HEK293 (cell line): ENCODE results near the gene APOL1.

Experiments used
- CTCF ChIA-PET: fragments of 350-600 bp; formaldehyde crosslinking; extraction: SDS; loops from one replicate; lab custom pipeline; 2021; ENCODE audit warnings: antibody characterized with exemption; lab: Yijun Ruan, JAX
- POLR2A ChIA-PET: fragments of 300-600 bp; formaldehyde crosslinking; extraction: SDS; loops from one replicate; lab custom pipeline; 2020; ENCODE audit warnings: antibody characterized with exemption, inconsistent platforms; lab: Yijun Ruan, JAX
- H3K27ac ChIP-seq: fragments of 200-500 bp; sonication (Bioruptor generic); 2 replicates; pipeline ENCODE4 v1.5.1; 2014; ENCODE audit warnings: low read depth, low read length, control low read depth, inconsistent platforms; ENCODE audit errors: extremely low read depth
- H3K36me3 ChIP-seq, 2 experiments: fragments of 200-500 bp in 1 of 2; sonication (Bioruptor generic) in 1 of 2; 1 replicate in 1 of 2; 2 replicates in 1 of 2; pipeline ENCODE4 v1.5.1; 2014 to 2017; ENCODE audit warnings: inconsistent platforms in 2 of 2, low read length in 2 of 2; ENCODE audit not compliant: control insufficient read depth in 2 of 2, insufficient read depth in 1 of 2
- H3K4me1 ChIP-seq: fragments of 200-500 bp; sonication (Bioruptor generic); 2 replicates; pipeline ENCODE4 v1.5.1; 2014; ENCODE audit warnings: mild to moderate bottlenecking, low read length, inconsistent platforms; ENCODE audit not compliant: control insufficient read depth, insufficient read depth
- H3K4me3 ChIP-seq: 2 replicates; pipeline ENCODE4 v1.5.1; 2011; ENCODE audit warnings: low read depth, mild to moderate bottlenecking, control low read depth, low read length, moderate library complexity
- H3K9me3 ChIP-seq: fragments of 200-500 bp; sonication (Bioruptor generic); 2 replicates; pipeline ENCODE4 v1.5.1; 2014; ENCODE audit warnings: low read depth, low read length, inconsistent platforms; ENCODE audit not compliant: control insufficient read depth, insufficient read depth
- GLIS1 ChIP-seq: fragments of 450-650 bp; formaldehyde crosslinking; IDR thresholded peaks from 2 replicates; pipeline ENCODE4 v1.5.1; 2016; ENCODE audit warnings: missing biosample characterization, missing genetic modification characterization
- INSM2 ChIP-seq: fragments of 450-650 bp; formaldehyde crosslinking; IDR thresholded peaks from 2 replicates; pipeline ENCODE4 v1.5.1; 2016; ENCODE audit warnings: missing biosample characterization, missing genetic modification characterization
- KLF1 ChIP-seq: fragments of 450-650 bp; formaldehyde crosslinking; IDR thresholded peaks from 2 replicates; pipeline ENCODE4 v1.5.1; 2016; ENCODE audit warnings: missing biosample characterization, missing genetic modification characterization
- KLF7 ChIP-seq: fragments of 450-650 bp; formaldehyde crosslinking; IDR thresholded peaks from 2 replicates; pipeline ENCODE4 v1.5.1; 2016; ENCODE audit warnings: missing biosample characterization, missing genetic modification characterization, borderline replicate concordance
- KLF8 ChIP-seq: fragments of 450-650 bp; formaldehyde crosslinking; IDR thresholded peaks from 2 replicates; pipeline ENCODE4 v1.5.1; 2016; ENCODE audit warnings: missing biosample characterization, missing genetic modification characterization
- PATZ1 ChIP-seq: fragments of 450-650 bp; formaldehyde crosslinking; IDR thresholded peaks from 2 replicates; pipeline ENCODE4 v1.5.1; 2016; ENCODE audit warnings: missing biosample characterization, missing genetic modification characterization
- ZBTB6 ChIP-seq: fragments of 450-650 bp; formaldehyde crosslinking; IDR thresholded peaks from 2 replicates; pipeline ENCODE4 v1.5.1; 2017; ENCODE audit warnings: missing biosample characterization, missing genetic modification characterization
- ZIC2 ChIP-seq: fragments of 450-650 bp; formaldehyde crosslinking; IDR thresholded peaks from 2 replicates; pipeline ENCODE4 v1.5.1; 2016; ENCODE audit warnings: missing biosample characterization, missing genetic modification characterization
- ZNF18 ChIP-seq: fragments of 450-650 bp; formaldehyde crosslinking; IDR thresholded peaks from 2 replicates; pipeline ENCODE4 v1.5.1; 2016; ENCODE audit warnings: missing biosample characterization, missing genetic modification characterization
- ZNF311 ChIP-seq: fragments of 450-650 bp; formaldehyde crosslinking; IDR thresholded peaks from 2 replicates; pipeline ENCODE4 v1.5.1; 2017; ENCODE audit warnings: missing biosample characterization, missing genetic modification characterization, borderline replicate concordance
- ZNF37A ChIP-seq: fragments of 450-650 bp; IDR thresholded peaks from 2 replicates; pipeline ENCODE4 v1.5.1; 2018; ENCODE audit warnings: missing biosample characterization, missing genetic modification characterization
- ZNF571 ChIP-seq: fragments of 450-650 bp; formaldehyde crosslinking; IDR thresholded peaks from 2 replicates; pipeline ENCODE4 v1.5.0; 2017; ENCODE audit warnings: missing biosample characterization, missing genetic modification characterization
- ZNF585B ChIP-seq: fragments of 450-650 bp; formaldehyde crosslinking; IDR thresholded peaks from 2 replicates; pipeline ENCODE4 v1.5.1; 2016; ENCODE audit warnings: missing biosample characterization, missing genetic modification characterization
- ZNF639 ChIP-seq: fragments of 450-650 bp; formaldehyde crosslinking; IDR thresholded peaks from 2 replicates; pipeline ENCODE4 v1.5.1; 2016; ENCODE audit warnings: missing biosample characterization, missing genetic modification characterization
- ZSCAN16 ChIP-seq: fragments of 450-650 bp; formaldehyde crosslinking; IDR thresholded peaks from 2 replicates; pipeline ENCODE4 v1.5.1; 2016; ENCODE audit warnings: missing biosample characterization, missing genetic modification characterization
- ZSCAN30 ChIP-seq: fragments of 450-650 bp; IDR thresholded peaks from 2 replicates; pipeline ENCODE4 v1.5.1; 2018; ENCODE audit warnings: missing biosample characterization, mild to moderate bottlenecking, missing genetic modification characterization, moderate library complexity

Gene APOL1

GRCh38 chr22:36286096-36286957, 33.4 kb downstream of the APOL1 start (continued):
- TF ChIP-seq INSM2 (no peak), ZNF37A (tag by site-specific recombination) (no peak), ZNF571 (tag by site-specific recombination) (no peak), ZNF639 (no peak)

GRCh38 chr22:36287881-36288515, 35.1 kb downstream of the APOL1 start:
- H3K36me3 ChIP-seq: peaks cover 33 to 84% of the 10 kb centered on the region in 2 experiments
- H3K4me1 ChIP-seq: no peaks in the 10 kb centered on the region
- H3K27ac ChIP-seq: no peak overlapping the region
- POLR2A ChIA-PET: interaction anchor here (0.7 to 1.1 kb wide), 2 partner anchors 10 to 182 kb away, joined by 3 read pairs; no protein-coding TSS in a partner anchor
- H3K4me3 ChIP-seq: no peak overlapping the region
- TF ChIP-seq GLIS1 (tag by site-specific recombination): no peak
- TF ChIP-seq KLF8: peak; percentile 47
- H3K9me3 ChIP-seq: no peaks in the 10 kb centered on the region
- CTCF ChIA-PET: interaction anchor here (0.8 to 4.0 kb wide), 4 partner anchors 12 to 198 kb away, joined by 3 to 38 read pairs (median 11); no protein-coding TSS in a partner anchor

- peak; percentile 56; the same call in 1 of the 2 replicates for TF ChIP-seq ZBTB6 (tag by site-specific recombination)
- TF ChIP-seq ZIC2: no peak
- no peak for TF ChIP-seq KLF1 (tag by site-specific recombination)
- Histone ChIP-seq H3K4me1 (no peaks in the 10 kb centered on the region), H3K9me3 (no peaks in the 10 kb centered on the region), H3K27ac (no peak overlapping the region), H3K36me3 (peaks cover 33 to 84% of the 10 kb centered on the region in 2 experiments), H3K4me3 (no peak overlapping the region)
- CTCF ChIA-PET: interaction anchor here (0.5 to 4.0 kb wide), 7 partner anchors 10 to 135 kb away, joined by 3 to 38 read pairs (median 4); no protein-coding TSS in a partner anchor
- POLR2A ChIA-PET: interaction anchor here (0.7 to 1.1 kb wide), 2 partner anchors 11 to 182 kb away, joined by 3 read pairs; no protein-coding TSS in a partner anchor
Measured at GRCh38 chr22:36288571-36289405, 35.9 kb downstream of the APOL1 start.

GRCh38 chr22:36289406-36289870, 36.5 kb downstream of the APOL1 start:
- H3K27ac ChIP-seq: no peak overlapping the region
- POLR2A ChIA-PET: no interaction called here
- CTCF ChIA-PET: interaction anchor here (0.5 to 2.9 kb wide), 6 partner anchors 9 to 135 kb away, joined by 3 to 18 read pairs (median 4); no protein-coding TSS in a partner anchor
- H3K36me3 ChIP-seq: peaks cover 28 to 84% of the 10 kb centered on the region in 2 experiments
- H3K4me1 ChIP-seq: no peaks in the 10 kb centered on the region
- H3K4me3 ChIP-seq: no peak overlapping the region
- no peaks in the 10 kb centered on the region for H3K9me3 ChIP-seq
- no peak for TF ChIP-seq KLF7 (tag by site-specific recombination)
- no peak for TF ChIP-seq ZSCAN30 (tag by site-specific recombination)
- TF ChIP-seq ZNF18 (tag by site-specific recombination): no peak
- no peak for TF ChIP-seq ZNF585B (tag by site-specific recombination)
- TF ChIP-seq PATZ1 (tag by site-specific recombination): no peak
- no peak for TF ChIP-seq ZSCAN16 (tag by site-specific recombination)
- no peak for TF ChIP-seq ZNF311 (tag by site-specific recombination)
